Measurements from ENCODE around the gene FLNC. TPM values are rescaled to one million over a fixed set of nuclear protein-coding genes. Genes with fewer than 3 reads are reported as not detected.
A peak's percentile ranks its signal among the peaks of the same experiment; 100 is the strongest.

FLNC gene
- total and polyA plus RNA-seq, 9 of the 15 experiments (the other 6 are each of a cell fraction or from before 2014, with no cell fraction given), result 0.90 to 155 (median 28.8) TPM

GRCh38 chr7:128831994-128832879 lies 2.0 kb downstream of the FLNC start (continued):
- no peak for TF ChIP-seq NR0B1 (IDR thresholded peaks at IDR 0.05; ENCODE audit: partially characterized antibody)
- TF ChIP-seq PHF21A (IDR thresholded peaks at IDR 0.05; ENCODE audit: borderline replicate concordance, low read depth), result no peak
- no peak for TF ChIP-seq FOS (IDR thresholded peaks at IDR 0.05; ENCODE audit: extremely low read depth, insufficient read length)
- no peak for TF ChIP-seq RFX7 (CRISPR knock-in tag; IDR thresholded peaks at IDR 0.05)
- peak; percentile 93 for TF ChIP-seq ZNF740 (CRISPR knock-in tag; IDR thresholded peaks at IDR 0.05)
- peak in 1 of 2 experiments; percentile 99; a peak in 2 of 4 replicates for TF ChIP-seq ZNF740 (tag; IDR thresholded peaks at IDR 0.05)
- no peak for TF ChIP-seq ZHX1 (conservative IDR thresholded peaks at IDR 0.05; ENCODE audit: low read length)
- peak; percentile 72 for TF ChIP-seq TCF3 (CRISPR knock-in tag; IDR thresholded peaks at IDR 0.05)
- no peak for TF ChIP-seq PCBP2 (IDR thresholded peaks at IDR 0.05; ENCODE audit: low read depth, low read length, poor library complexity, severe bottlenecking)
- no peak for TF ChIP-seq ZNF511 (CRISPR knock-in tag; IDR thresholded peaks at IDR 0.05)
- TF ChIP-seq HDGF (IDR thresholded peaks at IDR 0.05), result peak; percentile 80; the same call in 1 of the 2 replicates
- TF ChIP-seq ZNF717 (CRISPR knock-in tag; IDR thresholded peaks at IDR 0.05), result no peak
- TF ChIP-seq LARP7 (IDR thresholded peaks at IDR 0.05), result 0 out of 2 replicates have a peak, but pooled peaks have one; percentile 87
- TF ChIP-seq ZNF75A (CRISPR knock-in tag; IDR thresholded peaks at IDR 0.05), result no peak
- no peak for TF ChIP-seq MCM2 (IDR thresholded peaks at IDR 0.05; ENCODE audit: low read depth)
- peak; percentile 82 for TF ChIP-seq MTA3 (IDR thresholded peaks at IDR 0.05; ENCODE audit: borderline replicate concordance)
- TF ChIP-seq MECOM (CRISPR knock-in tag; IDR thresholded peaks at IDR 0.05), result 0 out of 2 replicates have a peak, but pooled peaks have one; percentile 44
- 0 out of 2 replicates have a peak, but pooled peaks have one; percentile 0 for TF ChIP-seq SMC3 (conservative IDR thresholded peaks at IDR 0.05; ENCODE audit: insufficient read depth, low read depth, low read length)
- no peak for TF ChIP-seq ZFP91 (CRISPR knock-in tag; IDR thresholded peaks at IDR 0.05)
- TF ChIP-seq TAF7 (tag; IDR thresholded peaks at IDR 0.05), result 0 out of 2 replicates have a peak, but pooled peaks have one; percentile 44
- no peak; the same call in 1 of the 2 replicates for TF ChIP-seq MAX (CRISPR knock-in tag; IDR thresholded peaks at IDR 0.05)
